SK-N-SH treated with all-trans-retinoic acid at 6 μM for 48 hours (cell line): Measurements from ENCODE around the gene GJA9.

Experiments used
- BACH2 ChIP-seq: fragments of 250-450 bp; sonication (Bioruptor Pico); IDR thresholded peaks from 2 replicates; pipeline ENCODE4 v1.9.0; 2021; ENCODE audit warnings: mild to moderate bottlenecking, borderline replicate concordance
- CSDC2 ChIP-seq: fragments of 250-450 bp; sonication (Bioruptor Pico); IDR thresholded peaks from 2 replicates; pipeline ENCODE4 v1.5.0; 2020; ENCODE audit warnings: mild to moderate bottlenecking, moderate library complexity
- ISL1 ChIP-seq: fragments of 250-450 bp; sonication (Bioruptor Pico); IDR thresholded peaks from 2 replicates; pipeline ENCODE4 v2.1.2; 2022; ENCODE audit warnings: mild to moderate bottlenecking, moderate library complexity
- RARB ChIP-seq: fragments of 250-450 bp; sonication (Bioruptor Pico); IDR thresholded peaks from 2 replicates; pipeline ENCODE4 v1.8.0; 2021; ENCODE audit warnings: mild to moderate bottlenecking, moderate library complexity
- SNAI2 ChIP-seq: fragments of 250-450 bp; sonication (Bioruptor Pico); IDR thresholded peaks from 2 replicates; pipeline ENCODE4 v1.5.0; 2020; ENCODE audit warnings: mild to moderate bottlenecking, moderate library complexity
- TOX ChIP-seq: fragments of 250-450 bp; sonication (Bioruptor Pico); IDR thresholded peaks from 2 replicates; pipeline ENCODE4 v1.8.0; 2021; ENCODE audit warnings: mild to moderate bottlenecking, moderate library complexity, borderline replicate concordance
- ZC3H10 ChIP-seq: fragments of 250-450 bp; sonication (Bioruptor Pico); IDR thresholded peaks from 2 replicates; pipeline ENCODE4 v1.5.1; 2021; ENCODE audit warnings: mild to moderate bottlenecking, moderate library complexity
- TF ChIP-seq, protein P1 (sequence below): fragments of 250-450 bp; sonication (Bioruptor Pico); IDR thresholded peaks from 2 replicates; pipeline ENCODE4 v1.5.1; 2020; ENCODE audit warnings: low read depth, mild to moderate bottlenecking, moderate library complexity
- TF ChIP-seq, protein P2 (sequence below): fragments of 250-450 bp; sonication (Bioruptor Pico); IDR thresholded peaks from 2 replicates; pipeline ENCODE4 v1.8.0; 2020; ENCODE audit warnings: mild to moderate bottlenecking, moderate library complexity, borderline replicate concordance

DNA sequence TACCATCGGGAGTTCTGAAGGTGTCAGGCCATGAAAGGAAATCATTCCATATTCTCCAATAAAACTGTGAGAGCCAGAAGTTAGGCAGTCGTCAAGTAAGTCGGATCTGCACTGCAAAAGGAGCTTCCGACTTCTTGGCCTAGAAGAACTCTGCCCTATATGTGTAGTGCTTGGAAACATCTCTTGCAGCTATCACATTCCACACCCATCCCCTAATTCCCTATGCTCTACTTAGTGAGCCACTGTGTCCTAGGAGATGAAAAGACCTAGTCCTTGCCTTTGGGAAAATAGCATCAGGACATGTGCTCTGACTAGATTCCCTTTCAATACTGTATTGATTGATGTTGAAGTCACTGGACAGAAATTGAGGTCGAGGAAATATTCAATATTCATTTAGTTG lies 8.2 kb upstream of the GJA9 start:
- TF ChIP-seq CSDC2, result no peak
- TF ChIP-seq BACH2, result no peak
- TF ChIP-seq RARB, result no peak
- TF ChIP-seq ZC3H10 (CRISPR knock-in tag), result no peak
- no peak for TF ChIP-seq TOX (CRISPR knock-in tag)
- TF ChIP-seq SNAI2 (CRISPR knock-in tag), result no peak
- TF ChIP-seq, protein P1, sequence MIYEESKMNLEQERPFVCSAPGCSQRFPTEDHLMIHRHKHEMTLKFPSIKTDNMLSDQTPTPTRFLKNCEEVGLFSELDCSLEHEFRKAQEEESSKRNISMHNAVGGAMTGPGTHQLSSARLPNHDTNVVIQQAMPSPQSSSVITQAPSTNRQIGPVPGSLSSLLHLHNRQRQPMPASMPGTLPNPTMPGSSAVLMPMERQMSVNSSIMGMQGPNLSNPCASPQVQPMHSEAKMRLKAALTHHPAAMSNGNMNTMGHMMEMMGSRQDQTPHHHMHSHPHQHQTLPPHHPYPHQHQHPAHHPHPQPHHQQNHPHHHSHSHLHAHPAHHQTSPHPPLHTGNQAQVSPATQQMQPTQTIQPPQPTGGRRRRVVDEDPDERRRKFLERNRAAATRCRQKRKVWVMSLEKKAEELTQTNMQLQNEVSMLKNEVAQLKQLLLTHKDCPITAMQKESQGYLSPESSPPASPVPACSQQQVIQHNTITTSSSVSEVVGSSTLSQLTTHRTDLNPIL (CRISPR knock-in tag), result no peak
- TF ChIP-seq, protein P2, sequence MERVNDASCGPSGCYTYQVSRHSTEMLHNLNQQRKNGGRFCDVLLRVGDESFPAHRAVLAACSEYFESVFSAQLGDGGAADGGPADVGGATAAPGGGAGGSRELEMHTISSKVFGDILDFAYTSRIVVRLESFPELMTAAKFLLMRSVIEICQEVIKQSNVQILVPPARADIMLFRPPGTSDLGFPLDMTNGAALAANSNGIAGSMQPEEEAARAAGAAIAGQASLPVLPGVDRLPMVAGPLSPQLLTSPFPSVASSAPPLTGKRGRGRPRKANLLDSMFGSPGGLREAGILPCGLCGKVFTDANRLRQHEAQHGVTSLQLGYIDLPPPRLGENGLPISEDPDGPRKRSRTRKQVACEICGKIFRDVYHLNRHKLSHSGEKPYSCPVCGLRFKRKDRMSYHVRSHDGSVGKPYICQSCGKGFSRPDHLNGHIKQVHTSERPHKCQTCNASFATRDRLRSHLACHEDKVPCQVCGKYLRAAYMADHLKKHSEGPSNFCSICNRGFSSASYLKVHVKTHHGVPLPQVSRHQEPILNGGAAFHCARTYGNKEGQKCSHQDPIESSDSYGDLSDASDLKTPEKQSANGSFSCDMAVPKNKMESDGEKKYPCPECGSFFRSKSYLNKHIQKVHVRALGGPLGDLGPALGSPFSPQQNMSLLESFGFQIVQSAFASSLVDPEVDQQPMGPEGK, result no peak
- no peak for TF ChIP-seq ISL1 (CRISPR knock-in tag)
